NT2/D1 (cell line): Measurements from ENCODE around the gene ADAMTS6.
"Not testable (repeated sequence)": the region's sequence is repeated elsewhere in the genome, so short reads cannot be mapped to it uniquely, and the experiment has no call there.

Experiments
- SUZ12 ChIP-seq: IDR thresholded peaks from 2 replicates; pipeline ENCODE4 v1.6.1; 2011; ENCODE audit not compliant: insufficient read length, insufficient read depth; ENCODE audit errors: extremely low read depth
- YY1 ChIP-seq: IDR thresholded peaks from 2 replicates; pipeline ENCODE4 v1.6.1; 2011; ENCODE audit not compliant: insufficient read length, insufficient read depth

DNA sequence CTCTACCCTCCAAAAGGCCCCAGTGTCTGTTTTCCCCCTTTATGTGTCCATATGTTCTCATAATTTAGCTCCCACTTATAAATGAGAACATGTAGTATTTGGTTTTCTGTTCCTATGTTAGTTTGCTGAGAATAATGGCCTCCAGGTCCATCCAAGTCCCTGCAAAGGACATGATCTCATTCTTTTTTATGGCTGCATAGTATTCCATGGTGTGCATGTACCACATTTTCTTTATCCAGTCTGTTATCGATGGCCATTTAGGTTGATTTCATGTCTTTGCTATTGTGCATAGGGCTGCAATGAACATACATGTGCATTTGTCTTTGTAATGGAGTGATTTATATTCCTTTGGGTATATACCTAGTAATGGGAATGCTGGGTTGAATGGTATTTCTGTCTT is 161.0 kb downstream of the ADAMTS6 start:
- TF ChIP-seq YY1, SUZ12: not testable (repeated sequence)
